ENCODE results near the gene ACOT11.

DNA sequence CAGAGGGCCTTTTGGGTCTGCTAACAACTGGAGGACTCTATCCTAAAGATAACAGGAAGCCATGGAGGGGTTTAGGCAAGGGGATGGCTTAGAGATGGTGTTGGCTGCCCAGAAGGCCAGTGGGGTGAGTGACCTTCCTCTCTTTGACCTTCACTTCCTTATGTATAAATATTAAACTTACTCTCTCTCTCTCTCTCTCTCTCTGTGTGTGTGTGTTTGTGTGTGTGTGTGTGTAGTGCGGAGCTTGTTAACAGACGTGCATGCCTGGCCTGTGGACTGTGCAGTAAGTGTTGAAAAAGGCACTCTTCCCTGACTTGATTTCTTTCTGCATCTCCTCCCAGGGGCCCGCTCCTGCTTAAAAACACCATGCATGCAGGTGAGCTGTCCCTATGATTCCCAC, 103.6 kb downstream of the ACOT11 start:
- no peak for TF ChIP-seq POLR2AphosphoS5 (IDR thresholded peaks at IDR 0.05; ENCODE audit: low read depth, low read length)
- no peak for TF ChIP-seq TAF1 (IDR thresholded peaks at IDR 0.05; ENCODE audit: borderline replicate concordance, low read depth, low read length)
- TF ChIP-seq POLR2A (IDR thresholded peaks at IDR 0.05; ENCODE audit: low read depth, low read length) = no peak
